A549 (cell line): ENCODE data around the gene NCOA5. TPM values are rescaled to one million over a fixed set of nuclear protein-coding genes. Genes with fewer than 3 reads are reported as not detected.

Experiments used
- ATAC-seq, 2 experiments: fragments of 200-7000 bp in 1 of 2; fragments of >200 bp in 1 of 2; cut with Nextera tagmentation in 1 of 2; cut with Tn5 transposase in 1 of 2; 3 replicates each; pipeline versions ENCODE4 v1.8.0 to v1.9.1; 2018 to 2020; ENCODE audit warnings: mild to moderate bottlenecking in 1 of 2, moderate library complexity in 1 of 2
- CTCF ChIA-PET: fragments of 300-600 bp; sonication (Branson Sonifier 250); formaldehyde crosslinking; extraction: SDS; loops from one replicate; lab custom pipeline; 2021; ENCODE audit warnings: antibody characterized with exemption, inconsistent platforms; lab: Yijun Ruan, JAX
- POLR2A ChIA-PET: fragments of 350-600 bp; formaldehyde crosslinking; extraction: SDS; loops from one replicate; lab custom pipeline; 2021; ENCODE audit warnings: antibody characterized with exemption, inconsistent platforms; lab: Yijun Ruan, JAX
- DNase-seq, 2 experiments: peaks; one replicate each; pipeline versions ENCODE4 v3.0.0 to v3.0.0-alpha.2; 2011 to 2016; ENCODE audit warnings: low read depth in 1 of 2, low spot score in 1 of 2
- FAIRE-seq: peaks from 2 replicates; lab custom pipeline; 2011; peaks lifted over from hg19 to GRCh38; lab: Jason Lieb, UNC
- H3K27ac ChIP-seq, 2 experiments: fragments of >200 bp; sonication (Bioruptor Twin); formaldehyde crosslinking; 3 replicates each; pipeline ENCODE4 v1.5.1; 2016 to 2017
- H3K4me1 ChIP-seq: fragments of >200 bp; sonication (Bioruptor Twin); formaldehyde crosslinking; 3 replicates; pipeline ENCODE4 v1.6.1; 2016
- H3K4me2 ChIP-seq: fragments of >200 bp; sonication (Bioruptor Twin); formaldehyde crosslinking; 3 replicates; pipeline ENCODE4 v1.6.1; 2016
- H3K4me3 ChIP-seq: fragments of >200 bp; sonication (Bioruptor Twin); formaldehyde crosslinking; 3 replicates; pipeline ENCODE4 v1.5.1; 2016
- H3K9me3 ChIP-seq: fragments of >200 bp; sonication (Bioruptor Twin); formaldehyde crosslinking; 3 replicates; pipeline ENCODE4 v1.6.1; 2016
- BHLHE40 ChIP-seq: IDR thresholded peaks from 2 replicates; pipeline ENCODE4 v1.6.1; 2012; ENCODE audit warnings: low read depth, low read length, inconsistent platforms
- CBX2 ChIP-seq: fragments of 200-600 bp; sonication (generic); IDR thresholded peaks from 2 replicates; pipeline ENCODE4 v1.6.1; 2016; ENCODE audit warnings: low read depth, mild to moderate bottlenecking, borderline replicate concordance
- CEBPB ChIP-seq, 2 experiments: fragments of >200 bp in 1 of 2; sonication (Bioruptor Twin) in 1 of 2; formaldehyde crosslinking in 1 of 2; IDR thresholded peaks; 2 replicates each; pipeline ENCODE4 v1.6.1; 2012 to 2016
- CHD2 ChIP-seq: fragments of 150-350 bp; IDR thresholded peaks from 2 replicates; pipeline ENCODE4 v1.6.1; 2014; ENCODE audit warnings: low read length; ENCODE audit not compliant: partially characterized antibody
- CHD4 ChIP-seq: fragments of 200-600 bp; sonication (generic); IDR thresholded peaks from 2 replicates; pipeline ENCODE4 v1.6.1; 2016; ENCODE audit warnings: antibody characterized with exemption, mild to moderate bottlenecking, borderline replicate concordance
- FOSL2 ChIP-seq, 2 experiments: fragments of 450-650 bp in 1 of 2; fragments of >200 bp in 1 of 2; sonication (Bioruptor Twin) in 1 of 2; formaldehyde crosslinking; IDR thresholded peaks; 2 replicates each; pipeline versions ENCODE4 v1.5.0 to v1.6.1; 2016 to 2020; ENCODE audit warnings: mild to moderate bottlenecking in 1 of 2, moderate library complexity in 1 of 2
- GATA3 ChIP-seq: IDR thresholded peaks from 2 replicates; pipeline ENCODE4 v1.6.1; 2012; ENCODE audit warnings: borderline replicate concordance
- HOXA7 ChIP-seq: fragments of 250-450 bp; sonication (Bioruptor Pico); IDR thresholded peaks from 2 replicates; pipeline ENCODE4 v1.5.0; 2020; ENCODE audit warnings: mild to moderate bottlenecking, moderate library complexity
- HOXB5 ChIP-seq: fragments of 250-450 bp; sonication (Bioruptor Pico); IDR thresholded peaks from 2 replicates; pipeline ENCODE4 v1.5.0; 2020; ENCODE audit warnings: mild to moderate bottlenecking, moderate library complexity
- MAFK ChIP-seq: fragments of 450-650 bp; IDR thresholded peaks from 2 replicates; pipeline ENCODE4 v1.6.1; 2014; ENCODE audit not compliant: partially characterized antibody
- MAZ ChIP-seq: fragments of 150-350 bp; IDR thresholded peaks from 2 replicates; pipeline ENCODE4 v1.6.1; 2014; ENCODE audit warnings: antibody characterized with exemption, low read depth, low read length, borderline replicate concordance
- NPAS2 ChIP-seq: fragments of 250-450 bp; sonication (Bioruptor Pico); IDR thresholded peaks from 2 replicates; pipeline ENCODE4 v1.8.0; 2022; ENCODE audit warnings: mild to moderate bottlenecking, moderate library complexity, borderline replicate concordance
- PHF8 ChIP-seq: fragments of 200-600 bp; sonication (generic); IDR thresholded peaks from 2 replicates; pipeline ENCODE4 v1.6.1; 2016; ENCODE audit warnings: low read depth, mild to moderate bottlenecking, antibody characterized with exemption, moderate library complexity, borderline replicate concordance
- POLR2A ChIP-seq: IDR thresholded peaks from 2 replicates; pipeline ENCODE4 v1.6.1; 2012; ENCODE audit warnings: mild to moderate bottlenecking, low read length
- POLR2AphosphoS2 ChIP-seq: conservative IDR thresholded peaks from 2 replicates; pipeline ENCODE4 v1.6.1; 2012; ENCODE audit warnings: low read length, improper control_type of control experiment, inconsistent platforms
- RAD21 ChIP-seq, 2 experiments: fragments of >200 bp in 1 of 2; sonication (Bioruptor Twin) in 1 of 2; formaldehyde crosslinking in 1 of 2; IDR thresholded peaks in 1 of 2; conservative IDR thresholded peaks in 1 of 2; 2 replicates in 1 of 2; 3 replicates in 1 of 2; pipeline ENCODE4 v1.6.1; 2012 to 2018; ENCODE audit warnings: inconsistent platforms in 1 of 2
- RFX5 ChIP-seq: fragments of 450-650 bp; IDR thresholded peaks from 2 replicates; pipeline ENCODE4 v1.7.1; 2014; ENCODE audit warnings: antibody characterized with exemption, mild to moderate bottlenecking, moderate library complexity
- SMC3 ChIP-seq: fragments of >200 bp; sonication (Bioruptor Twin); formaldehyde crosslinking; IDR thresholded peaks from 3 replicates; pipeline ENCODE4 v1.6.1; 2018; ENCODE audit warnings: inconsistent platforms
- TFCP2L1 ChIP-seq: fragments of 250-450 bp; sonication (Bioruptor Pico); IDR thresholded peaks from 2 replicates; pipeline ENCODE4 v1.5.0; 2021; ENCODE audit warnings: mild to moderate bottlenecking
- ZC3H11A ChIP-seq: fragments of 450-650 bp; IDR thresholded peaks from 2 replicates; pipeline ENCODE4 v1.6.1; 2014; ENCODE audit warnings: antibody characterized with exemption, mild to moderate bottlenecking
- ZFP36 ChIP-seq: fragments of 450-650 bp; IDR thresholded peaks from 2 replicates; pipeline ENCODE4 v1.6.1; 2014; ENCODE audit warnings: borderline replicate concordance; ENCODE audit not compliant: partially characterized antibody
- ZNF302 ChIP-seq: fragments of 250-450 bp; sonication (Bioruptor Pico); IDR thresholded peaks from 2 replicates; pipeline ENCODE4 v1.9.0; 2021; ENCODE audit warnings: inconsistent platforms, mild to moderate bottlenecking, moderate library complexity
- ZSCAN20 ChIP-seq: fragments of 250-450 bp; sonication (Bioruptor Pico); IDR thresholded peaks from 2 replicates; pipeline ENCODE4 v1.8.0; 2022; ENCODE audit warnings: mild to moderate bottlenecking, moderate library complexity
- WGBS: methylation state at CpG from one replicate; pipeline ENCODE4 v1.1.6; 2017; ENCODE audit errors: missing lambda C conversion rate; 5-methylcytosine and 5-hydroxymethylcytosine counted together
- polyA plus RNA-seq, 4 experiments: library from polyadenylated mRNA; depleted of rRNA in 3 of 4; stranded (reverse); fragments of >200 nt; fragmentation: RNase III in 1 of 4; extraction: RNeasy Plus Mini Kit Qiagen cat#74134 plus additional on column Dnase treatment in 1 of 4; gene quantifications; 2 replicates in 3 of 4; 3 replicates in 1 of 4; pipeline ENCODE4 v1.2.3, GENCODE V29; 2011 to 2017
- TF ChIP-seq, protein P1 (sequence below): IDR thresholded peaks from 2 replicates; pipeline ENCODE4 v1.6.1; 2012
- TF ChIP-seq, protein P2 (sequence below): fragments of 150-350 bp; IDR thresholded peaks from 2 replicates; pipeline ENCODE4 v1.6.1; 2014; ENCODE audit warnings: low read depth, mild to moderate bottlenecking, low read length
- TF ChIP-seq, protein P3 (sequence below): fragments of 450-650 bp; IDR thresholded peaks from 2 replicates; pipeline ENCODE4 v1.6.1; 2014; ENCODE audit warnings: antibody characterized with exemption
- TF ChIP-seq, protein P4 (sequence below): fragments of >200 bp; sonication (Bioruptor Twin); formaldehyde crosslinking; IDR thresholded peaks from 2 replicates; pipeline ENCODE4 v1.6.1; 2016

The NCOA5 gene
- polyA plus RNA-seq, 2 of the 4 experiments (the other 2 are of a cell fraction): 27.2 to 28.0 TPM

DNA sequence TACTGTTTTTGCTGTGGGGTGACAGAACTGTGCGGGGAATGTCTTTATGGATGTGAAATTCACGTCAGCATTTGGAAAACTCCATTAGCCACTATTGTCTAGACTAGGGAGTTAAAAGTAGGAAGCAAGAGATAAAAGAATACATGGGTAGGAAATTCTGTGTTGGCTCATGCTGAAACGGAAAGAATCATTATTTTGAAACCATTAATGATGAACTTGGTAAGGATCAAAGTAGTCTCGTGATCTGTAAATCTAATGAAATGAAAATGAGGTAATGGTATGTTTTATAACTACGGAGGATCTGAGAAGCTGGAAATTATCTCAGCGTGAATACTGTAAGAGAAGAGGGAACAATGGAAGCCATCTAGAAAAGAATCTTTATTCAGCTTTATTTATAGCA, 17.3 kb upstream of the NCOA5 start (continued):
- TF ChIP-seq MAZ (no peak), POLR2A (no peak)
- TF ChIP-seq, protein P1, sequence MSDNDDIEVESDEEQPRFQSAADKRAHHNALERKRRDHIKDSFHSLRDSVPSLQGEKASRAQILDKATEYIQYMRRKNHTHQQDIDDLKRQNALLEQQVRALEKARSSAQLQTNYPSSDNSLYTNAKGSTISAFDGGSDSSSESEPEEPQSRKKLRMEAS: no peak

DNA sequence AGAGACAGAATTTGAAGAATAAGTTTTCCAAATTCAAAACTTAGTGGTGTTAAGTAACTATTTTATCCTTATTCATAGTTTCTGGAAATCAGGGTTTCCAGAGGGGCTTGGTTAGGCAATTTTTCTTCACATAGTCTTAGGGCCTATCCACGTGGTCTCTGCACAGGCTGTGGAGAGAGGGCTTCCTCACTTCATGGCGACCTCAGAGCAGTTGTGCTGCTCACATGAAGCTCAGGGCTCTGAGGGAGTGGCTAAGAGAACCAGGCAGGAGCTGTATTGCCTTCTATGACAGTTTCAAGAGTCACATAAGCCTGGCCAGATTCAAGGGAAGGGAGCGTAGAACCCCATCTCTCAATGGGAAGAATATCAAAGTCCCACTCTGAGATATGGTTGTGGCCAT, 14.5 kb upstream of the NCOA5 start:
- Histone ChIP-seq H3K4me3 (no peak overlapping the region), H3K4me2 (no peak overlapping the region), H3K9me3 (peaks cover 32% of the 10 kb centered on the region; the same call in 2 of the 3 replicates), H3K4me1 (no peaks in the 10 kb centered on the region), H3K27ac (no peak overlapping the region)
- ATAC-seq (no peak), FAIRE-seq (no peak), DNase-seq (no peak)
- ChIA-PET POLR2A (no interaction called here), CTCF (interaction anchor here (1.7 kb wide), 1 partner anchor 47 kb away, joined by 4 read pairs; no protein-coding TSS in a partner anchor)
- no peak for TF ChIP-seq GATA3
- no peak for TF ChIP-seq PHF8
- 20% methylated on average over 3 of the region's 3 CpGs for WGBS

DNA sequence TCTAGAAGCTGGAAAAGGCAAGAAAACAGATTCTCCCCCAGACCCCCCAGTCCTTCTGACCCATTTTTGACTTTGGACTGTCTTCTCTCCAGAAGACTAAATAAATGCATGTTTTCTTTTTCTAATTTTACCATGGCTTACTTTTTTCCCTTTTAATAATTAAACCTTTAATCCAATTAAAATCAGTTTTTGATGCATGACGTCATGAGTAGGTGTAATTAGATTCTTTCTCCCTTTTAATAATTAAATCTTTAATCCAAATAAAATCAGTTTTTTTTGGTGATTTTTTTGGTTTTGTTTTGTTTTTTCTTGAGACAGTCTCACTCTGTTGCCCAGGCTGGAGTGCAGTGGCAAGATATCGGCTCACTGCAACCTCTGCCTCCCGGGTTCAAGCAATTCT, 13.2 kb upstream of the NCOA5 start:
- ATAC-seq (no peak), DNase-seq (no peak)
- POLR2A ChIA-PET: no interaction called here

DNA sequence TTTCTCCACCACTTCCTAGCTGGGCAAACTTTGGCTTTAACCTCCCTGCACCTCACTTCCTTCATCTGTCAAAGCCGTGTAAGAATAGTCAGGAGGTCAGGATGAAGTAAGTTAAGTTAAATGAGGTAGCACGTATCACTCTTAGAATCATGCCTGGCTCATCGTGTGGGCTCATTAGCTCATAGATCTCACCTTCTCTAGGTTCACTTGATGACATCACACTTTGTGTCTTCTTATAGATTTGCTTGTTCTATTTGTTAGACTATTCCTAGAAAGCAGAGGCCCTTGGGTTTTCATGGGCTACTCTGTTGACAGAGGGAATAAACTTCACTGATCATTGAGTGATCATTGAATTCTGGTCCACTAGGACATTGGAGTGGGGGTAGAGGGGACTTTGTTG, 12.2 kb upstream of the NCOA5 start:
- H3K4me3 ChIP-seq: no peak overlapping the region
- DNase-seq (no peak), FAIRE-seq (no peak), ATAC-seq (no peak)
- no peak overlapping the region for H3K27ac ChIP-seq
- H3K4me2 ChIP-seq: no peak overlapping the region
- CTCF ChIA-PET: interaction anchor here (0.9 to 1.6 kb wide), 5 partner anchors 18 to 330 kb away, joined by 3 to 4 read pairs (median 3); no protein-coding TSS in a partner anchor
- WGBS: 61% methylated on average over 3 of the region's 3 CpGs
- TF ChIP-seq, protein P2, sequence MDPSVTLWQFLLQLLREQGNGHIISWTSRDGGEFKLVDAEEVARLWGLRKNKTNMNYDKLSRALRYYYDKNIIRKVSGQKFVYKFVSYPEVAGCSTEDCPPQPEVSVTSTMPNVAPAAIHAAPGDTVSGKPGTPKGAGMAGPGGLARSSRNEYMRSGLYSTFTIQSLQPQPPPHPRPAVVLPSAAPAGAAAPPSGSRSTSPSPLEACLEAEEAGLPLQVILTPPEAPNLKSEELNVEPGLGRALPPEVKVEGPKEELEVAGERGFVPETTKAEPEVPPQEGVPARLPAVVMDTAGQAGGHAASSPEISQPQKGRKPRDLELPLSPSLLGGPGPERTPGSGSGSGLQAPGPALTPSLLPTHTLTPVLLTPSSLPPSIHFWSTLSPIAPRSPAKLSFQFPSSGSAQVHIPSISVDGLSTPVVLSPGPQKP: no peak
- TF ChIP-seq CHD2: no peak
- no peak for TF ChIP-seq TFCP2L1 (CRISPR knock-in tag)
- TF ChIP-seq, protein P3, sequence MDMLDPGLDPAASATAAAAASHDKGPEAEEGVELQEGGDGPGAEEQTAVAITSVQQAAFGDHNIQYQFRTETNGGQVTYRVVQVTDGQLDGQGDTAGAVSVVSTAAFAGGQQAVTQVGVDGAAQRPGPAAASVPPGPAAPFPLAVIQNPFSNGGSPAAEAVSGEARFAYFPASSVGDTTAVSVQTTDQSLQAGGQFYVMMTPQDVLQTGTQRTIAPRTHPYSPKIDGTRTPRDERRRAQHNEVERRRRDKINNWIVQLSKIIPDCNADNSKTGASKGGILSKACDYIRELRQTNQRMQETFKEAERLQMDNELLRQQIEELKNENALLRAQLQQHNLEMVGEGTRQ: no peak
- TF ChIP-seq HOXB5 (CRISPR knock-in tag): no peak
- TF ChIP-seq ZNF302 (CRISPR knock-in tag): no peak
- TF ChIP-seq, all 56 proteins: peak for 0
- Histone ChIP-seq H3K4me1 (no peaks in the 10 kb centered on the region), H3K9me3 (peaks cover 32% of the 10 kb centered on the region; the same call in 2 of the 3 replicates)
- POLR2A ChIA-PET: no interaction called here

More for the DNA sequence above, 13.2 kb upstream of the NCOA5 start:
- no peak for FAIRE-seq
- WGBS: 0% methylated on average over 3 of the region's 3 CpGs
- Histone ChIP-seq H3K27ac (no peak overlapping the region), H3K4me1 (no peaks in the 10 kb centered on the region), H3K4me3 (no peak overlapping the region), H3K4me2 (no peak overlapping the region), H3K9me3 (peaks cover 32% of the 10 kb centered on the region; the same call in 2 of the 3 replicates)
- TF ChIP-seq BHLHE40 (no peak), RFX5 (no peak), CEBPB (IDR thresholded peaks at IDR 0.05) (no peak), POLR2AphosphoS2 (no peak), HOXA7 (CRISPR knock-in tag) (no peak), RAD21 (conservative IDR thresholded peaks at IDR 0.05 in 1 of 2, IDR thresholded peaks at IDR 0.05 in 1 of 2) (no peak), FOSL2 (IDR thresholded peaks at IDR 0.05) (no peak), FOSL2 (CRISPR knock-in tag; IDR thresholded peaks at IDR 0.05) (no peak), SMC3 (no peak), PHF8 (no peak), CBX2 (no peak), MAZ (no peak), MAFK (no peak), ZC3H11A (no peak), ZFP36 (no peak), ZSCAN20 (CRISPR knock-in tag) (no peak), NPAS2 (CRISPR knock-in tag) (no peak), CHD4 (no peak)
- TF ChIP-seq, protein P4, sequence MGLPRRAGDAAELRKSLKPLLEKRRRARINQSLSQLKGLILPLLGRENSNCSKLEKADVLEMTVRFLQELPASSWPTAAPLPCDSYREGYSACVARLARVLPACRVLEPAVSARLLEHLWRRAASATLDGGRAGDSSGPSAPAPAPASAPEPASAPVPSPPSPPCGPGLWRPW: no peak
- TF ChIP-seq, all 56 proteins: peak for 0
- CTCF ChIA-PET: interaction anchor here (0.9 to 1.6 kb wide), 3 partner anchors 29 to 331 kb away, joined by 3 to 4 read pairs (median 3); no protein-coding TSS in a partner anchor
